ENCODE results near the gene TOX4. TPM values are rescaled to one million over a fixed set of nuclear protein-coding genes. Genes with fewer than 3 reads are reported as not detected.

TOX4 gene
- total and polyA plus RNA-seq, 10 donors: 9.9 to 70.8 (median 49.8) TPM

DNA sequence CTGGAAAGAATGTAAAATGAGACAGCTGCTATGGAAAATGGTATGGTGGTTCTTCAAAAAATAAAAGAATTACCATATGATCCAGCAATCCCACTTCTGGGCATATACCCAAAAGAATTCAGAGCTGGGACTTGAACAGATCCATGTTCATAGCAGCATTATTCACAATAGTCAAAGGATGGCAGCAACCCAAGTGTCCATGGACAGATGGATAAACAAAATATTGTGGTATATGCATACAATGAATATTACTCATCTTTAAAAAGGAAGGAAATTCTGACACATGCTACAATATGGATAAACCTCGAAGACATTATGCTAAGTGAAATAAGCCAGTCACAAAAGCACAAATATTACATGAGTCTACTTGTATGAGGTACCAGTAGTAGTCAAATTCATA is 9.4 kb upstream of the TOX4 start:
- Histone ChIP-seq H3K4me1 (peaks cover 0 to 7% (median 0%) of the 10 kb centered on the region in 6 donors), H3K36me3 (peaks cover 0 to 94% (median 47%) of the 10 kb centered on the region in 6 donors), H3K27me3 (replicated peaks in 1 of 7) (no peaks in the 10 kb centered on the region), H3K9me3 (no peaks in the 10 kb centered on the region), H3K4me3 (no peak overlapping the region), H3K27ac (no peak overlapping the region)
- no peak for TF ChIP-seq POLR2AphosphoS5 (IDR thresholded peaks at IDR 0.05)
- DNase-seq: no peak
- intact Hi-C loops (cut with DNase I; ENCODE audit: low total_unique reads): no loop called here
- WGBS, 5 donors: 66 to 85% (median 80%) methylated on average over 1 of the region's 1 CpG

DNA sequence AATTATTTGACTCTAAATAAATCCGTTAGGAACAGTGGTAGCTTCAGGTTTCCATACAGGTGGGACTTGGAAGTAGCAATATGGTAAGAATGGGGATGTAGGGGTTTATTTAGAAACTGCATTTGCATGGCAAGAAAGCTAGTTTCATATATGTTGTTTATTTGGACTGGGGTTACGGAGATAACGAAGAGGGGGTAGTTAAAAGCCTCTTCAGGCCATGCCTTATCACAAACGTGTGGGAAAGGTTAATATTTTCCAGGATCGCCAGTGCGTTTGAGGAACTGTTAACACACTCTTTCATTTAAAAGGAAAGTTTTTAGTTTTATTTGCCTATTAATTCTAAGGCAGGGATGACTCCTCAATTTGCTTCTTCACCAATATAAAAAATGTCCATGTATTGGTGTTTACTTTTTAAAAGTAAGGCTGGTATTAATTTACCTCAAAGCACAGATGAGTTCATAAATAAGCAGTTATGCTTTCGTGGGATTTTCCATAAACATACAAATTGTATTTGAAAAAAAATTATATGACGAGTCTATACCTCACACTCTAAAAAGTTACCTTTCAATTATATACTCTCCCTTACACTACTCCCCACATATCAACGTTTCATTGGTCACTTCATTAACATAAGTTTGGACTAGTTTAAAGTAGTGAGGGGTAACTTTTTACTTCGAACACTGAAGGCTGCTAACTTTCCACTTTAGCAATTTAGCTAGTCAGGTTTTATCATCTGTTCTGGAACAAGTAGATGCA is 1.1 kb upstream of the TOX4 start:
- H3K27me3 ChIP-seq (replicated peaks in 1 of 7): no peaks in the 10 kb centered on the region
- DNase-seq: no peak
- intact Hi-C loops (cut with DNase I; ENCODE audit: low total_unique reads): no loop called here
- peaks cover 0 to 54% (median 19%) of the 10 kb centered on the region in 6 donors for H3K36me3 ChIP-seq
- H3K9me3 ChIP-seq: no peaks in the 10 kb centered on the region
- H3K4me3 ChIP-seq: peak overlapping the region; percentile 49 to 93 (median 86)
- H3K27ac ChIP-seq: peak overlapping the region; percentile 63 to 96 (median 92)
- WGBS, 5 donors: 42 to 50% (median 46%) methylated on average over 10 of the region's 10 CpGs
- TF ChIP-seq POLR2A (IDR thresholded peaks at IDR 0.05): no peak
- TF ChIP-seq POLR2AphosphoS5 (IDR thresholded peaks at IDR 0.05): no peak
- TF ChIP-seq, protein P1, sequence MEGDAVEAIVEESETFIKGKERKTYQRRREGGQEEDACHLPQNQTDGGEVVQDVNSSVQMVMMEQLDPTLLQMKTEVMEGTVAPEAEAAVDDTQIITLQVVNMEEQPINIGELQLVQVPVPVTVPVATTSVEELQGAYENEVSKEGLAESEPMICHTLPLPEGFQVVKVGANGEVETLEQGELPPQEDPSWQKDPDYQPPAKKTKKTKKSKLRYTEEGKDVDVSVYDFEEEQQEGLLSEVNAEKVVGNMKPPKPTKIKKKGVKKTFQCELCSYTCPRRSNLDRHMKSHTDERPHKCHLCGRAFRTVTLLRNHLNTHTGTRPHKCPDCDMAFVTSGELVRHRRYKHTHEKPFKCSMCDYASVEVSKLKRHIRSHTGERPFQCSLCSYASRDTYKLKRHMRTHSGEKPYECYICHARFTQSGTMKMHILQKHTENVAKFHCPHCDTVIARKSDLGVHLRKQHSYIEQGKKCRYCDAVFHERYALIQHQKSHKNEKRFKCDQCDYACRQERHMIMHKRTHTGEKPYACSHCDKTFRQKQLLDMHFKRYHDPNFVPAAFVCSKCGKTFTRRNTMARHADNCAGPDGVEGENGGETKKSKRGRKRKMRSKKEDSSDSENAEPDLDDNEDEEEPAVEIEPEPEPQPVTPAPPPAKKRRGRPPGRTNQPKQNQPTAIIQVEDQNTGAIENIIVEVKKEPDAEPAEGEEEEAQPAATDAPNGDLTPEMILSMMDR (IDR thresholded peaks at IDR 0.05 in 8 of 11, conservative IDR thresholded peaks at IDR 0.05 in 3 of 11): no peak
- H3K4me1 ChIP-seq: peaks cover 19 to 59% (median 37%) of the 10 kb centered on the region in 6 donors

DNA sequence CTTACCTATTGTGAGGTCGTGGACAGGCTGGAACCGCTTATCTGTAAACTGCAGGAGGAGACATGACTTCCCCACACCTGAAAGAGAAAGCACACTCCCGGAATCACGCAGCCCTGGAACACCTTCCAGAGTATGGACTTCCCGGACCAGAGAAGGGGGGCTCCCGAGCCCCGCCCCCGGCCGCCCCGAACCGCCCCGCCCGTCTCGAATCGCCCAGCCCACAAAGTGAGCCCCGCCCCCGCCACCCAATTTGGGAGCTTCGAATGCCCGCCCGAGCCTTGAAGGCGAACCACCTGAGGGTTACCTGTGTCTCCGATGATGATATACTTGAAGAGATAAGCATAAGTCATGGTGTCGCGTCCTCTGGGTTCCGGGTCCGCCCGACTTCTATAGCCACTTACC is 471 bp upstream of the TOX4 start:
- no peaks in the 10 kb centered on the region for H3K27me3 ChIP-seq (replicated peaks in 1 of 7)
- peak; percentile 95 for DNase-seq
- WGBS, 5 donors: 0 to 2% (median 1%) methylated on average over 13 to 27 of the region's 27 CpGs
- peaks cover 0 to 57% (median 22%) of the 10 kb centered on the region in 6 donors for H3K36me3 ChIP-seq
- H3K9me3 ChIP-seq: no peaks in the 10 kb centered on the region
- intact Hi-C loops (cut with DNase I; ENCODE audit: low total_unique reads): no loop called here
- H3K4me1 ChIP-seq: peaks cover 19 to 65% (median 37%) of the 10 kb centered on the region in 6 donors
- H3K4me3 ChIP-seq: peak overlapping the region; percentile 49 to 93 (median 86)
- H3K27ac ChIP-seq: peak overlapping the region; percentile 63 to 96 (median 92)
- TF ChIP-seq POLR2A (IDR thresholded peaks at IDR 0.05): no peak
- TF ChIP-seq, protein P1 (IDR thresholded peaks at IDR 0.05 in 8 of 11, conservative IDR thresholded peaks at IDR 0.05 in 3 of 11): no peak
- TF ChIP-seq POLR2AphosphoS5 (IDR thresholded peaks at IDR 0.05): no peak

DNA sequence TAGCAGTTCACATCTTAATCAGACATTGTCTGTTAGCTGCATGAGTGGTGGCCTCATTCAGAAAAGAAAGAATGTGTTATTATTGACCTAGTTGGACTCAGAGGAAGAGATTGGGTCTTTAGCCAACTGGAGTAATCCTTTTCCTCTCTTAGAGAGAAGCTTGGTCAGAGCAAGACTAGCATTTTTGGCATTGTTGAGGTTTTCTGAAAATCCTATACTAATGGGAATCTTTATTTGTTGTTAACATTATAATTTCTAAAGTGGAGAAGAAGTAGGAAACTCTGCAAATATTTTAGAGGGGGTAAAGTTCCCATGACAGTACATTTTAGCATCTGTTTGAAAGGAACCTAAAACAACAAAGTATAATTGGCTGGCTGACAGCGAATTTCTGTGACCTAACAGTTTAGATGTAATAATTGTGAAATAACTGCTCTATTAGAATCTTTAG is 9.7 kb downstream of the TOX4 start:
- H3K27ac ChIP-seq: peak overlapping the region in 1 of 8 donors; percentile 5
- 85 to 95% (median 88%) methylated on average over 1 of the region's 1 CpG for WGBS, 5 donors
- no peak for DNase-seq
- intact Hi-C loops (cut with DNase I; ENCODE audit: low total_unique reads): no loop called here
- H3K27me3 ChIP-seq (replicated peaks in 1 of 7): no peaks in the 10 kb centered on the region
- H3K4me3 ChIP-seq: no peak overlapping the region
- TF ChIP-seq, protein P1 (IDR thresholded peaks at IDR 0.05 in 8 of 11, conservative IDR thresholded peaks at IDR 0.05 in 3 of 11): no peak
- no peak for TF ChIP-seq POLR2A (IDR thresholded peaks at IDR 0.05)
- TF ChIP-seq POLR2AphosphoS5 (IDR thresholded peaks at IDR 0.05): no peak
- H3K9me3 ChIP-seq: no peaks in the 10 kb centered on the region
- peaks cover 0 to 30% (median 11%) of the 10 kb centered on the region in 6 donors for H3K4me1 ChIP-seq
- peaks cover 4 to 85% (median 52%) of the 10 kb centered on the region in 6 donors for H3K36me3 ChIP-seq
